ENCODE results near the gene CEP104.

CEP104 gene

GRCh38 chr1:3903141-3904005 is 46.4 kb upstream of the CEP104 start:
- TF ChIP-seq, protein P1, sequence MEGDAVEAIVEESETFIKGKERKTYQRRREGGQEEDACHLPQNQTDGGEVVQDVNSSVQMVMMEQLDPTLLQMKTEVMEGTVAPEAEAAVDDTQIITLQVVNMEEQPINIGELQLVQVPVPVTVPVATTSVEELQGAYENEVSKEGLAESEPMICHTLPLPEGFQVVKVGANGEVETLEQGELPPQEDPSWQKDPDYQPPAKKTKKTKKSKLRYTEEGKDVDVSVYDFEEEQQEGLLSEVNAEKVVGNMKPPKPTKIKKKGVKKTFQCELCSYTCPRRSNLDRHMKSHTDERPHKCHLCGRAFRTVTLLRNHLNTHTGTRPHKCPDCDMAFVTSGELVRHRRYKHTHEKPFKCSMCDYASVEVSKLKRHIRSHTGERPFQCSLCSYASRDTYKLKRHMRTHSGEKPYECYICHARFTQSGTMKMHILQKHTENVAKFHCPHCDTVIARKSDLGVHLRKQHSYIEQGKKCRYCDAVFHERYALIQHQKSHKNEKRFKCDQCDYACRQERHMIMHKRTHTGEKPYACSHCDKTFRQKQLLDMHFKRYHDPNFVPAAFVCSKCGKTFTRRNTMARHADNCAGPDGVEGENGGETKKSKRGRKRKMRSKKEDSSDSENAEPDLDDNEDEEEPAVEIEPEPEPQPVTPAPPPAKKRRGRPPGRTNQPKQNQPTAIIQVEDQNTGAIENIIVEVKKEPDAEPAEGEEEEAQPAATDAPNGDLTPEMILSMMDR (IDR thresholded peaks at IDR 0.05; ENCODE audit: low read depth, low read length, missing control alignments): no peak
- DNase-seq (ENCODE audit: extremely low read depth, low read depth): no peak
- no peak overlapping the region for H3K4me3 ChIP-seq (replicated peaks; ENCODE audit: low read depth, low read length)

DNA sequence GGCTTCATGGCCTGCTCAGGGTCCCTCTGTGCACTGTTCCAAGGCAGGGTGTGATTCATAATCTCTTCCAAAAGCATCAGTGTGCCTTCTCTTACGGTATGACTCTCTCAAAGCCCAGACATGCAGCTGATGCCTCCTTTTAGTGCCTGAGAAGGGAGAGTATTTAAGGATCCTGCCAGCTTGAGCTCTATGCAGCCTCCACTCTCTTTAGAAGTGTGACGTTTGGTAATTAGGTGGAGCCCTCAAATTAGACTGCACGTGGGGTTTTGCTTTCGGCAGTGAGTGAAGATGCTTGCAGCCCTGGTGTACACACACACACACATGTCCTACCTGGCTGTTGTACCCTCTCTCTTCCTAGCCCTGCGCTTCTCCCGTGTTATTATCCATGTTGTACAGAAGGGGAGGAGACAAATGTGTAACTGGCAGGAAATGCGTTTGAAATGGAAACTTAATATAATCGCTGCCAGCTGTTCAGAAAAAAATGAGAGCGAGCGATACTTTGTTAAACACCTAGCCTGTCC is 45.6 kb upstream of the CEP104 start:
- DNase-seq (ENCODE audit: extremely low read depth, low read depth): no peak
- no peak overlapping the region for H3K4me3 ChIP-seq (replicated peaks; ENCODE audit: low read depth, low read length)

GRCh38 chr1:3902111-3902511 is 45.1 kb upstream of the CEP104 start:
- H3K4me3 ChIP-seq (replicated peaks; ENCODE audit: low read depth, low read length): no peak overlapping the region
- TF ChIP-seq, protein P1 (IDR thresholded peaks at IDR 0.05; ENCODE audit: low read depth, low read length, missing control alignments): no peak
- DNase-seq (ENCODE audit: extremely low read depth, low read depth): no peak

More for the DNA sequence above, 45.6 kb upstream of the CEP104 start:
- TF ChIP-seq, protein P1 (IDR thresholded peaks at IDR 0.05; ENCODE audit: low read depth, low read length, missing control alignments): no peak

- H3K4me3 ChIP-seq (replicated peaks; ENCODE audit: low read depth, low read length): peak overlapping the region; percentile 71
- peak; percentile 87 for DNase-seq (ENCODE audit: extremely low read depth, low read depth)
- TF ChIP-seq, protein P1 (IDR thresholded peaks at IDR 0.05; ENCODE audit: low read depth, low read length, missing control alignments): no peak
These were observed 44.0 kb upstream of the CEP104 start for GRCh38 chr1:3900969-3901529.

- DNase-seq (ENCODE audit: extremely low read depth, low read depth): peak; percentile 91
- H3K4me3 ChIP-seq (replicated peaks; ENCODE audit: low read depth, low read length): peak within 1 kb of the TSS; percentile 71
- TF ChIP-seq, protein P1 (IDR thresholded peaks at IDR 0.05; ENCODE audit: low read depth, low read length, missing control alignments): no peak
These were observed 43.3 kb upstream of the CEP104 start, which contains the start of gene C1orf174 for GRCh38 chr1:3900150-3900968. Gene C1orf174, minus strand, starts transcription at chr1:3900272. Its CDS starts 86 bp downstream, at chr1:3900186.

- H3K4me3 ChIP-seq (replicated peaks; ENCODE audit: low read depth, low read length): peak overlapping the region; percentile 71
- TF ChIP-seq, protein P1 (IDR thresholded peaks at IDR 0.05; ENCODE audit: low read depth, low read length, missing control alignments): no peak
- no peak for DNase-seq (ENCODE audit: extremely low read depth, low read depth)
These were observed 42.7 kb upstream of the CEP104 start for GRCh38 chr1:3899754-3900149.
